Activated naive CD8-positive, alpha-beta T cell treated with anti-CD3 and anti-CD28 coated beads, Interleukin-2, amount 50 U/mL, for 16 hours (primary cell): ENCODE data around the gene COX4I1.
"Not testable (repeated sequence)": the region's sequence is repeated elsewhere in the genome, so short reads cannot be mapped to it uniquely, and the experiment has no call there.

Source experiments
- DNase-seq: peaks from one replicate; pipeline ENCODE4 v3.0.0-alpha.2; 2020; ENCODE audit warnings: low read depth, low spot score

Gene COX4I1

GRCh38 chr16:85823328-85823920, 23.9 kb downstream of the COX4I1 start:
- no peak for DNase-seq

GRCh38 chr16:85824161-85825135, 25.0 kb downstream of the COX4I1 start:
- no peak for DNase-seq

- no peak for DNase-seq
Observed at GRCh38 chr16:85825326-85825725, 25.8 kb downstream of the COX4I1 start.

GRCh38 chr16:85826686-85827247, 27.3 kb downstream of the COX4I1 start:
- DNase-seq: no peak

GRCh38 chr16:85828166-85828565, 28.7 kb downstream of the COX4I1 start:
- DNase-seq: no peak

GRCh38 chr16:85829171-85829719, 29.8 kb downstream of the COX4I1 start:
- no peak for DNase-seq

GRCh38 chr16:85829751-85830445, 30.4 kb downstream of the COX4I1 start:
- DNase-seq: no peak

- DNase-seq: no peak
Observed at GRCh38 chr16:85830821-85831220, 31.3 kb downstream of the COX4I1 start.

GRCh38 chr16:85832570-85833218, 33.2 kb downstream of the COX4I1 start:
- DNase-seq: no peak

GRCh38 chr16:85833219-85833920, 33.9 kb downstream of the COX4I1 start:
- no peak for DNase-seq

GRCh38 chr16:85834741-85835140, 35.2 kb downstream of the COX4I1 start:
- DNase-seq: no peak

GRCh38 chr16:85835227-85835751, 35.8 kb downstream of the COX4I1 start:
- no peak for DNase-seq

- no peak for DNase-seq
Observed at GRCh38 chr16:85835956-85836705, 36.6 kb downstream of the COX4I1 start.

GRCh38 chr16:85836706-85837582, 37.4 kb downstream of the COX4I1 start:
- no peak for DNase-seq

GRCh38 chr16:85837654-85838053, 38.2 kb downstream of the COX4I1 start:
- not testable (repeated sequence) for DNase-seq

- no peak for DNase-seq
Observed at GRCh38 chr16:85838381-85838780, 38.9 kb downstream of the COX4I1 start.

GRCh38 chr16:85838876-85839585, 39.5 kb downstream of the COX4I1 start:
- no peak for DNase-seq

GRCh38 chr16:85839681-85840240, 40.3 kb downstream of the COX4I1 start:
- DNase-seq: no peak
